Lower leg skin (tissue), 3 donors: Measurements from ENCODE around the gene SH3BGRL3.

Source experiments
- CTCF ChIP-seq, 3 donors: fragments of 450-650 bp; IDR thresholded peaks; one replicate each; pipeline ENCODE4 v1.5.1; 2016; ENCODE audit warnings: antibody characterized with exemption in 3 of 3, mild to moderate bottlenecking in 3 of 3, moderate library complexity in 2 of 3
- POLR2A ChIP-seq, 2 donors: fragments of 450-650 bp; IDR thresholded peaks; one replicate each; pipeline ENCODE4 v1.6.1; 2016 to 2017; ENCODE audit warnings: antibody characterized with exemption in 2 of 2, mild to moderate bottlenecking in 1 of 2, moderate library complexity in 1 of 2

GRCh38 chr1:26293911-26294463 is 14.1 kb downstream of the SH3BGRL3 start:
- TF ChIP-seq POLR2A (IDR thresholded peaks at IDR 0.05) (no peak), CTCF (IDR thresholded peaks at IDR 0.05) (no peak)
